Transverse colon (tissue), 4 donors: ENCODE measurements around the gene PPFIA1.

ENCODE experiments used
- EP300 ChIP-seq: sonication (generic); formaldehyde crosslinking; IDR thresholded peaks from one replicate; pipeline ENCODE4 v1.6.1; 2017; ENCODE audit warnings: antibody characterized with exemption, low read depth
- POLR2A ChIP-seq: fragments of 450-650 bp; IDR thresholded peaks from one replicate; pipeline ENCODE4 v1.6.1; 2016; ENCODE audit warnings: antibody characterized with exemption, mild to moderate bottlenecking, moderate library complexity
- POLR2AphosphoS5 ChIP-seq, 3 donors: sonication (generic); formaldehyde crosslinking; IDR thresholded peaks; one replicate each; pipeline ENCODE4 v1.6.1; 2016; ENCODE audit warnings: antibody characterized with exemption in 3 of 3
- TF ChIP-seq, protein P1 (sequence below), 5 experiments: fragments of 200-600 bp in 3 of 5; fragments of 450-650 bp in 2 of 5; sonication (generic) in 3 of 5; IDR thresholded peaks; 1 replicate in 2 of 5; 2 replicates in 3 of 5; pipeline ENCODE4 v1.5.1; 2016 to 2017; ENCODE audit warnings: antibody characterized with exemption in 5 of 5, inconsistent platforms in 3 of 5, mild to moderate bottlenecking in 2 of 5, moderate library complexity in 1 of 5

DNA sequence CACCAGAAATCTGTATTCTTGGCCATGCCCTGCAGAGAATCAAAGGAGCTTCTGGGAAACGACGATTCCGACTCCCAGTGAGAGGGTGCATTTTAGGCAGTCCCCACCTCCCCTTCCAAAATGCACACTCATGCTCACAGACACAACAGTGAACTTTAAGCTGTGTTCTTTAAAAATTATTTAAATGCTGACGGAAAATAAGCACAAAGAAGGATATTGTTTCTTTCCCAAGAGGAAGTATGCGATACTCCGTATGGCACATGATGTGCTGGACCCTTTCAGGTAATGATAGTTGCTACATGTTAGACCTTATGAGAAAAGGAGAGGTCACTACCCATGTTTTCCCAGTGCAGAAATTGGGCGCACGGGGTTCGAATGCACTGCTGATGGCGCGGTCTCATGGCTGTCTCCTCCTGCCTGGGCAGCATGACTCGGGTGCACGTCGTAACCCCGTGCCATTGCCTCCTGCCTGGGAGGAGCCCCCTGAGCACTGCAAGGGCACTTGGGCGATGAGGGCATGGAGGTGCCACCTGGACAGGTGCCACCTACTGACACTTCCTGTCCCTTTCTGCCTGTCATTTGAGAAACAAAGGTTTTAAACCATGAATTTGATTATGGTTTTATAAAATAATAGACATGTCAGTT is 64.0 kb downstream of the PPFIA1 start:
- TF ChIP-seq, protein P1, sequence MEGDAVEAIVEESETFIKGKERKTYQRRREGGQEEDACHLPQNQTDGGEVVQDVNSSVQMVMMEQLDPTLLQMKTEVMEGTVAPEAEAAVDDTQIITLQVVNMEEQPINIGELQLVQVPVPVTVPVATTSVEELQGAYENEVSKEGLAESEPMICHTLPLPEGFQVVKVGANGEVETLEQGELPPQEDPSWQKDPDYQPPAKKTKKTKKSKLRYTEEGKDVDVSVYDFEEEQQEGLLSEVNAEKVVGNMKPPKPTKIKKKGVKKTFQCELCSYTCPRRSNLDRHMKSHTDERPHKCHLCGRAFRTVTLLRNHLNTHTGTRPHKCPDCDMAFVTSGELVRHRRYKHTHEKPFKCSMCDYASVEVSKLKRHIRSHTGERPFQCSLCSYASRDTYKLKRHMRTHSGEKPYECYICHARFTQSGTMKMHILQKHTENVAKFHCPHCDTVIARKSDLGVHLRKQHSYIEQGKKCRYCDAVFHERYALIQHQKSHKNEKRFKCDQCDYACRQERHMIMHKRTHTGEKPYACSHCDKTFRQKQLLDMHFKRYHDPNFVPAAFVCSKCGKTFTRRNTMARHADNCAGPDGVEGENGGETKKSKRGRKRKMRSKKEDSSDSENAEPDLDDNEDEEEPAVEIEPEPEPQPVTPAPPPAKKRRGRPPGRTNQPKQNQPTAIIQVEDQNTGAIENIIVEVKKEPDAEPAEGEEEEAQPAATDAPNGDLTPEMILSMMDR (IDR thresholded peaks at IDR 0.05) = no peak
- TF ChIP-seq POLR2A = no peak
- no peak for TF ChIP-seq EP300
- TF ChIP-seq POLR2AphosphoS5 (IDR thresholded peaks at IDR 0.05) = no peak
